Common myeloid progenitor, CD34-positive (primary cell): ENCODE measurements around the gene USP30.

Experiments
- CTCF ChIA-PET: fragments of 350-600 bp; sonication (Branson Sonifier 250); formaldehyde crosslinking; loops from one replicate; lab custom pipeline; 2021; ENCODE audit warnings: antibody characterized with exemption; lab: Charles Lee
- POLR2A ChIA-PET: fragments of 350-600 bp; sonication (Branson Sonifier 250); formaldehyde crosslinking; loops from one replicate; lab custom pipeline; 2021; ENCODE audit warnings: antibody characterized with exemption; lab: Charles Lee
- DNase-seq, 3 donors: peaks; one replicate each; pipeline versions ENCODE4 v3.0.0 to v3.0.0-alpha.2; 2013
- H3K27ac ChIP-seq, 2 experiments: 1 replicate in 1 of 2; 2 replicates in 1 of 2; pipeline ENCODE4 v1.7.0; 2013; ENCODE audit warnings: inconsistent platforms in 2 of 2, low read length in 2 of 2, mild to moderate bottlenecking in 2 of 2, low read depth in 1 of 2, moderate library complexity in 1 of 2; ENCODE audit not compliant: severe bottlenecking in 2 of 2, insufficient read depth in 1 of 2, poor library complexity in 1 of 2
- H3K27me3 ChIP-seq, 5 experiments: replicated peaks in 2 of 5; 1 replicate in 3 of 5; 2 replicates in 2 of 5; pipeline versions ENCODE4 v1.6.1 to v1.7.0; 2013; ENCODE audit warnings: low read length in 4 of 5, mild to moderate bottlenecking in 2 of 5, moderate library complexity in 2 of 5, inconsistent platforms in 1 of 5; ENCODE audit not compliant: insufficient read depth in 5 of 5, control insufficient read depth in 4 of 5
- H3K36me3 ChIP-seq, 4 experiments: 1 replicate in 2 of 4; 2 replicates in 2 of 4; pipeline versions ENCODE4 v1.6.1 to v1.7.0; 2013; ENCODE audit warnings: low read length in 3 of 4, control low read depth in 1 of 4, mild to moderate bottlenecking in 1 of 4; ENCODE audit not compliant: control insufficient read depth in 4 of 4, insufficient read depth in 4 of 4
- H3K4me1 ChIP-seq, 4 experiments: 1 replicate in 3 of 4; 2 replicates in 1 of 4; pipeline versions ENCODE4 v1.6.1 to v1.7.1; 2013; ENCODE audit warnings: low read length in 3 of 4, mild to moderate bottlenecking in 3 of 4, control low read depth in 1 of 4, inconsistent platforms in 1 of 4, moderate library complexity in 1 of 4; ENCODE audit not compliant: control insufficient read depth in 4 of 4, insufficient read depth in 4 of 4; ENCODE audit errors: control extremely low read depth in 1 of 4
- H3K4me3 ChIP-seq, 7 experiments: 1 replicate in 4 of 7; 2 replicates in 3 of 7; pipeline versions ENCODE4 v1.5.1 to v1.7.0; 2013; ENCODE audit warnings: mild to moderate bottlenecking in 7 of 7, low read length in 6 of 7, moderate library complexity in 6 of 7, inconsistent platforms in 2 of 7, low read depth in 2 of 7, control low read depth in 1 of 7; ENCODE audit not compliant: insufficient read depth in 4 of 7, control insufficient read depth in 1 of 7; ENCODE audit errors: extremely low read depth in 1 of 7
- H3K9me3 ChIP-seq, 5 experiments: 1 replicate in 4 of 5; 2 replicates in 1 of 5; pipeline versions ENCODE4 v1.6.1 to v1.7.1; 2013; ENCODE audit warnings: low read length in 4 of 5, mild to moderate bottlenecking in 2 of 5, inconsistent platforms in 1 of 5, low read depth in 1 of 5, moderate library complexity in 1 of 5; ENCODE audit not compliant: control insufficient read depth in 4 of 5, insufficient read depth in 2 of 5; ENCODE audit errors: control extremely low read depth in 1 of 5
- WGBS: methylation state at CpG from one replicate; pipeline ENCODE4 v1.1.5; 2013; ENCODE audit not compliant: insufficient coverage; 5-methylcytosine and 5-hydroxymethylcytosine counted together

Gene USP30

DNA sequence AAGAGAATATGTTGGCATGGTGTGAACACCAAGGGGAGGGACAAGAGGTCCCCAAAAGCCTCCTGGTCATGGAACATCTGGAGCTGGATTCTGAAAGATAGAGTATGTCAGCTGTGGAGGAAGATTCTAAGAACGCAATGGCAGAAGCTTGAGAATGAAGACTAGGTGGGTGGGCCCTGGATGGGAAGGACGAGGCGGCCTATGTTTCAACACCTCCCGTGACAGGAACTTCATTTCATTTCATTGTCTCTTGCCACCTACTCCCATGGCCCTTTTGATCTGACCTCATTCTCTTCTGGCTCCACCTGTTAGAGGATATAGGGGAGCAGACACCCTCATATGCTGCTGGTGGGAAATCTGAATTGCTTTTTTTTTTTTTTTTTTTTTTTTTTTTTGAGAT is 48.4 kb downstream of the USP30 start:
- Histone ChIP-seq H3K27ac (no peak overlapping the region), H3K4me1 (peaks cover 3 to 20% (median 18%) of the 10 kb centered on the region in 4 experiments), H3K36me3 (peaks cover 9 to 63% (median 30%) of the 10 kb centered on the region in 4 experiments), H3K9me3 (no peaks in the 10 kb centered on the region), H3K27me3 (no peaks in the 10 kb centered on the region), H3K4me3 (no peak overlapping the region)
- no peak for DNase-seq
- WGBS: 100% methylated on average over 1 of the region's 4 CpGs
- POLR2A ChIA-PET: no interaction called here
- CTCF ChIA-PET: interaction anchor here (1.0 to 1.5 kb wide), 3 partner anchors 8 to 14 kb away, joined by 3 to 5 read pairs (median 4); no protein-coding TSS in a partner anchor

- WGBS: 88% methylated on average over 3 of the region's 3 CpGs
- Histone ChIP-seq H3K27ac (no peak overlapping the region), H3K9me3 (no peaks in the 10 kb centered on the region), H3K4me1 (peaks cover 3 to 17% (median 13%) of the 10 kb centered on the region in 4 experiments), H3K36me3 (peaks cover 10 to 72% (median 38%) of the 10 kb centered on the region in 4 experiments), H3K27me3 (no peaks in the 10 kb centered on the region), H3K4me3 (no peak overlapping the region)
- CTCF ChIA-PET: interaction anchor here (1.6 kb wide), 1 partner anchor 9 kb away, joined by 7 read pairs; no protein-coding TSS in a partner anchor
- POLR2A ChIA-PET: no interaction called here
- DNase-seq: no peak
Measured at GRCh38 chr12:109102491-109102890, 50.1 kb downstream of the USP30 start.

DNA sequence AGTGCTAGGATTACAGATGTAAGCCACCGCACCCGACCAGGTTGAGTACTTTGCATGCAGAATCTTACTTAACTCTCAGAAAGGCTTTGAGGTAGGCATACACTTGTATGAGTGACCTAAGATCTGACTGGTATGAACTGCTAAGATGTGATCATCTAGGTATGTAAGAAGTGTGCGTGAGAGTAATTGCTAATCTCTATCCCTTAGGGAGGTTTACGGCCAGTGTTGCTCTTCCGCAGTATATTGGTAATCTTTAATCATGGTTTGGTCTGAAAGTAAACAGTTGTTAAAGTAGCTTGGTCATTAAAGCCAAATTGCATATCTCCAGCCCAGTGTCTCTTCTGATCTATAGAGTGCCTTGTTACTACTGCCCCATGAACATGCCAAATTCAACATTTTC is 52.8 kb downstream of the USP30 start:
- no peak overlapping the region for H3K4me3 ChIP-seq
- POLR2A ChIA-PET: no interaction called here
- WGBS: 97% methylated on average over 4 of the region's 5 CpGs
- CTCF ChIA-PET: no interaction called here
- no peaks in the 10 kb centered on the region for H3K4me1 ChIP-seq
- DNase-seq: no peak
- H3K27me3 ChIP-seq: no peaks in the 10 kb centered on the region
- no peaks in the 10 kb centered on the region for H3K9me3 ChIP-seq
- peaks cover 13 to 72% (median 47%) of the 10 kb centered on the region in 4 experiments for H3K36me3 ChIP-seq
- H3K27ac ChIP-seq: no peak overlapping the region

GRCh38 chr12:109109746-109110350 is 57.5 kb downstream of the USP30 start:
- peaks cover 7 to 44% (median 23%) of the 10 kb centered on the region in 4 experiments for H3K36me3 ChIP-seq

GRCh38 chr12:109110988-109111495 is 58.7 kb downstream of the USP30 start:
- Histone ChIP-seq H3K9me3 (no peaks in the 10 kb centered on the region), H3K27ac (peak overlapping the region; percentile 15 to 74), H3K4me3 (peak overlapping the region in 6 of 7 experiments; percentile 8 to 88 (median 68)), H3K36me3 (peaks cover 4 to 32% (median 15%) of the 10 kb centered on the region in 4 experiments), H3K27me3 (no peaks in the 10 kb centered on the region), H3K4me1 (peaks cover under 1 to 19% (median 11%) of the 10 kb centered on the region in 4 experiments)
- peak; percentile 52 to 73 (median 67) for DNase-seq
- POLR2A ChIA-PET: no interaction called here
- 52% methylated on average over 27 of the region's 28 CpGs for WGBS
- CTCF ChIA-PET: interaction anchor here (0.6 to 1.7 kb wide), 7 partner anchors 15 to 283 kb away, joined by 3 to 9 read pairs (median 4); no protein-coding TSS in a partner anchor

More at GRCh38 chr12:109109746-109110350, 57.5 kb downstream of the USP30 start:
- Histone ChIP-seq H3K4me3 (no peak overlapping the region), H3K27me3 (no peaks in the 10 kb centered on the region), H3K27ac (no peak overlapping the region), H3K9me3 (no peaks in the 10 kb centered on the region), H3K4me1 (peaks cover 0 to 10% (median 4%) of the 10 kb centered on the region in 4 experiments)
- 100% methylated on average over 2 of the region's 6 CpGs for WGBS
- POLR2A ChIA-PET: no interaction called here
- no peak for DNase-seq
- CTCF ChIA-PET: interaction anchor here (0.7 to 1.4 kb wide), 3 partner anchors 10 to 94 kb away, joined by 3 read pairs; no protein-coding TSS in a partner anchor

- CTCF ChIA-PET: interaction anchor here (0.6 to 2.0 kb wide), 16 partner anchors 7 to 278 kb away, joined by 3 to 10 read pairs (median 4); partner anchors contain the start of gene ALKBH2
- POLR2A ChIA-PET: no interaction called here
Measured at GRCh38 chr12:109112720-109113465, 60.5 kb downstream of the USP30 start.

More at GRCh38 chr12:109112720-109113465, 60.5 kb downstream of the USP30 start:
- no peak for DNase-seq
- Histone ChIP-seq H3K4me3 (no peak overlapping the region), H3K36me3 (peaks cover 2 to 26% (median 10%) of the 10 kb centered on the region in 4 experiments), H3K9me3 (no peaks in the 10 kb centered on the region), H3K27ac (no peak overlapping the region), H3K27me3 (no peaks in the 10 kb centered on the region), H3K4me1 (peaks cover 5 to 26% (median 15%) of the 10 kb centered on the region in 4 experiments)
- WGBS: 78% methylated on average over 7 of the region's 11 CpGs
